Hindlimb muscle (tissue), 1 donor: ENCODE results near the gene GNG11. TPM values are rescaled to one million over a fixed set of nuclear protein-coding genes. Genes with fewer than 3 reads are reported as not detected.
A peak's percentile ranks its signal among the peaks of the same experiment; 100 is the strongest.
"Not testable (repeated sequence)": the region's sequence is repeated elsewhere in the genome, so short reads cannot be mapped to it uniquely, and the experiment has no call there.

Source experiments
- DNase-seq: peaks from one replicate; pipeline ENCODE4 v3.0.0-alpha.2; 2013
- polyA plus RNA-seq: library from polyadenylated mRNA; unstranded; fragments of 120-200 nt; gene quantifications from one replicate; pipeline ENCODE4 v1.2.1, GENCODE V29; 2013; ENCODE audit not compliant: insufficient read length

GNG11 gene
- polyA plus RNA-seq, result 24.7 TPM

- peak; percentile 86 for DNase-seq
These were observed at the start of gene GNG11 for GRCh38 chr7:93921607-93922566. GNG11 (plus strand) TSS chr7:93921735; CDS start chr7:93922138, 403 bp downstream.

DNA sequence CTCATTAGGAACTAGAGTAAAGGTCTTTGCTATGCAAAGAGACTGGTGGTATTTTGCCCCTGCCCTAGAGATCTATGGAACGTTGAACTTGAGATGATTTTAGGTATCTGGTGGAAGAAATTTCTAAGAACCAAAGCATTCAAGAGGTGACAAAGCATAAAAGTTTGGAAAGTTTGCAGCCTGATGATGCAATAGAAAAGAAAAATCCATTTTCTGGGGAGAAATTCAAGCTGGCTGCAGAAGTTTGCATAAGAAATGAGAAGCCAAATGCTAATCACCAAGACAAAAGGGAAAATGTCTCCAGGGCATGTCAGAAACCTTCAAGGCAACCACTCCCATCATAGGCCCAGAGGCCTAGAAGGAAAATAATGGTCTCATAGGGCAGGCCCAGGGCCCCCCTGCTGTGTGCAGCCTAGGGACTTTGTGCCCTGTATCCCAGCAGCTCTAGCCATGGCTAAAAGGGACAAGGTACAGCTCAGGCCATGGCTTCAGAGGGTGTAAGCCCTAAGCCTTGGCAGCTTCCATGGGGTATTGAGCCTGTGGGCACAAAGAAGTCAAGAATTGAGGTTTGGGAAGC, 47.4 kb upstream of the GNG11 start:
- DNase-seq, result no peak

GRCh38 chr7:93877742-93878141, 43.8 kb upstream of the GNG11 start:
- DNase-seq, result no peak

GRCh38 chr7:93879356-93879755, 42.2 kb upstream of the GNG11 start:
- no peak for DNase-seq

DNA sequence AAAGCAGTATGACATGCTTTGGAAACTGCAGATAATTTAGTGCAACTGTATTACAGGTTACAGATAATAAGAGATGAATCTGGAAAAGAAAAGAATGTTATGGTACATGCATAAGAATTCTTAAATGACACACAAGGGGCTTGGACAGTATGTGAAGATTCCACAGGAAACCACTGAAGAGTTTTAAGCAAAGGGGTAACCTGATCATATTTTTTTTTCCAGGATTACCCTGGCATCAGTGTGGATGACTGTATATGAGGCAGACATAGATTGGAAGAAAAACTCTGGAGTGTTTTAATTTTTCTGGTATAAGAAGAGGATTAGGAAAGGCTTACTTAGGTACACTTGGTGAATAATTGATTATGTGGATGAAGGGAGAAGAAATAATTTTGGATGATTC, 39.1 kb upstream of the GNG11 start:
- no peak for DNase-seq

DNA sequence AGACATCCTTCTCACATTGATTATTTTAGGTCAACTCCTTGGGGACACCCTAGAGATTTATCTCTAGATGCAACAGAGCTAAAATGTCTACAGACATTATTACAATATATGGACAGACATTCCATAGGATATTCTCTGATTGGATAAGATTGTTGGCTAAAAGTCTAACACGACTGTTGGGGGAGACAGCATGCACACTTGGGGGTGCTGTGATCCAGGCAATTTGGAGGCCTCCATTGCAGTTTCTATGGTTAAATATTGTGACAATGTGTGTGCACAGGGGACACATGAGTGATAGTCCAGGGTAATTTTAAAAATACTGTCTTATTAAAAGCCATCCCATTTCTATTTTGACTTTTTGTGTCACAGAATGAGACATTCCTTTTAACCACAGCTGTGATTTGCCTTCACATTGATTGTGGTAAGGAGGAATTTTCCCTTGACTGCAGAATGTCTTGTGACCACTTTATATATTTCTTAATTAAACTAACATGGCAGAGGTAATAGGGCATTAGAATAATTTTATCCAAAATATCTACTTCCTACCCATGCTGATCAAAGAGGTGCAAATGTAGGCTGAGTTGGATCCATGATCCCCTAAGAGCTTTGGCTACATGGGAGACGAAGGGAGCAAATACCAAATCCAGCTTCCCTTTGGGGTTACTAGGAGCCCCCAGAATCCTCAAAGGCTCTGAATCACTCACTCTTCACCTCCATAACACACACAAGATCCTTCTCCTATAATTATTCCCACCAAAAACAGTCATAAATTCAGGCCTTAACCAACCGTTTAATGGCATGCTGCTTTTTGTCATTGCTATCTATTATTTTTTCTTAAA, 38.2 kb upstream of the GNG11 start:
- no peak for DNase-seq

- no peak for DNase-seq
These were observed 37.6 kb upstream of the GNG11 start for GRCh38 chr7:93883917-93884345.

DNA sequence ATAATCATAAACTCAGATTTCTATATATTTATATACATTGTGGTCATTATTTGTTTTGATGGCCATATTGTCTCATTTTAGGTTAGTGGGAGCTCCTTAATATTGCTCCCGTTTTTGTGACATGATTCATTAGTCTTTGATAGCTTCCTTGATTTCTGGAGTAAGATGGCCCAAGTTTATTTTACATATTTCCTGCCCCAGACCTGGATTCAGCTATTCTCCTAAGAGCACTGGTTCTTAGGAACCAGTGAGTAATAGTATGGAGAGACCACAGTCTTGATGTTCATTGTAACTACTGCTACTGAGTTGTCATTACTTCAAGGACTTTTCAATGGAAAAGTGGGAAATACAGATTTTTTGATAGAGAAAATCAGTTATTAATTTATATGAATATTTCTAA, 37.0 kb upstream of the GNG11 start:
- DNase-seq, result no peak

DNA sequence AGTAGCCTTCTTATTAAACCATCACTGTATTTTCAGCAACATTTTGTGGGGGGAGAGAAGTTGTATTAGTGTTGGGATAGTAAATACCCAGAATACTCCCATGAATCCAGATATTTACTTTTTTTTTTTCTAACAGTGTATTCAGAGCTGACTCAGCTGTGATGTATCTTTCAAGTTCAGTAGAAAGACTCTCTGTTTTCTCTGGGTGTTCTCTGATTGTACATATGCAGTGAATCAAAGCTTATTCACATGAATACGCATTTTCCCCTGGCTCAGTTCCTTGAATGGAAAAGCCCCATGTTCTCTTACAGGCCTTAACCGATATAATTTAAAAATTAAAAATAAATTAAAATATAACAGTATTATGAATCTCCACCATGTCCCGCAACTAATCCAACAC, 32.3 kb upstream of the GNG11 start:
- DNase-seq, result no peak

DNA sequence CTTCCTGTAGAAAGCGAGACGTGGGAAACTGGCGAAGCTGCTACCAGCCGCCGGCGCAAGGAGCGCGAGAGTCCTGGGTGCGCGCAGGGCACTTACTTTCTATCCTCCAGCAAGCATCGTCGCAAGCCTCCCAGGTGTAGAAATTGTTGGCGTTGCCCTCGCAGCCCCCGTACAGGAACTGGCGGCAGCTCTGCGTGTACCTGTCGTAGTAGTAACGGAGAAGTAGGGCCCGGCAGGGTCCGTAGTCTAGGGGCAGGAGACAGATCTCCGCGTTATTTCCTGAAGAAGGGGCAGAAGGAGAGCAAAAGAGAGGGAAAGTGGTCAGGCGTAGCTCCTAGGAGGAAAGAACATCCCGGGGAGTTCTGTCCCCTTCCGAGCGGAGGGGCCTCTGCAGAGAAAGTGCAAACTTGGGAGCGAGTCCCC, 31.5 kb upstream of the GNG11 start:
- DNase-seq, result peak; percentile 36

GRCh38 chr7:93890464-93891068, 31.0 kb upstream of the GNG11 start, which contains the start of gene TFPI2:
TFPI2 (minus strand) TSS chr7:93890753; CDS start chr7:93890678, 75 bp downstream.
- peak; percentile 23 for DNase-seq

DNA sequence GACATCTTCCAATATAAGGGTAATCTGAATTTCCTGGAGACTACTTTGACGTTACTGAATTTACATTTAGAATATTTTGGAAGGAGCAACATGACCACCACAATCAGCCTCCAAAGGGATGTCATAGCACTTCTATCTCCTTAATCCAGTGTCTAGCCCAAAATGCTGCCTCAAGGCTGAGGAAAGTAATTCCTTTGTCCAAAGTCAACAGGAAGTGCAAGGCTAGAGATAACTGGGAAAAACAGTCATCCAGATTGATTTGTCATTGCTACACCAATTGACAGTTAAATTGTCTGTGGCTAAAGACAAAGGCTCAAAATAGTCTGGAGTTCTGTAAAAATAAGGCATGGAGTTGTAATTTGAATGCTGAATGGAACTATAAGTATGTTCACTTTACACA, 27.1 kb upstream of the GNG11 start:
- no peak for DNase-seq

DNA sequence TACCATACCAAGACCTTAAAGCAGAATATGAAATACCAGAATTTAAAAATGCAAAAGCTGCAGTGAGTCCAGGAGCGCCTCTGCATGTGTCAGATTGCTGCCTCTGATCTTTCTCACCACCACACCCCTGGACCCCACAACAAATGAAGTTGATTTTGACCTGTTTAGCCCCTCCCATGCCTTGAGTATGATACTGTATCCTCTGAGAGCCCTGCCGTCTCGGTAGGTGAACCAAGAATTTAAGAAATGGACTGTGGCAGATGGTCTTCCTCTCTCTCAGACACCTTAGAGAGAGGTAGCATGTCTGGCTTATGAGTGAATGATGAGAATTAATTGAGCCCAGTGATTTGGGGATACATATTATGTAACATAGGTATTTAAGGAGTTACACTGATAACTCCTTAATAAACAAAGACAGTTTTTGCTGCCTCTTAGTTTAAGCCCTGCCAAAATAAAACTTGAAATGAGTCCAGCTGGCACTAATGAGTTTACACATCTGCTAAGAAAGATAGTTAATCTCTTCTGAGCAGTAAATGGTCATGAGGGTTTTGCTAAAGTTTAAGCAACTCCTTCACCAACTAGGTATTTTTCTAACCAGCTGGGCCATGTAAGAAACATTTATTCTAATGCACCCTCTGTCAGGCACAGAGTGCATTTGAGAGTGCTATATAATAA, 26.4 kb upstream of the GNG11 start:
- no peak for DNase-seq

DNA sequence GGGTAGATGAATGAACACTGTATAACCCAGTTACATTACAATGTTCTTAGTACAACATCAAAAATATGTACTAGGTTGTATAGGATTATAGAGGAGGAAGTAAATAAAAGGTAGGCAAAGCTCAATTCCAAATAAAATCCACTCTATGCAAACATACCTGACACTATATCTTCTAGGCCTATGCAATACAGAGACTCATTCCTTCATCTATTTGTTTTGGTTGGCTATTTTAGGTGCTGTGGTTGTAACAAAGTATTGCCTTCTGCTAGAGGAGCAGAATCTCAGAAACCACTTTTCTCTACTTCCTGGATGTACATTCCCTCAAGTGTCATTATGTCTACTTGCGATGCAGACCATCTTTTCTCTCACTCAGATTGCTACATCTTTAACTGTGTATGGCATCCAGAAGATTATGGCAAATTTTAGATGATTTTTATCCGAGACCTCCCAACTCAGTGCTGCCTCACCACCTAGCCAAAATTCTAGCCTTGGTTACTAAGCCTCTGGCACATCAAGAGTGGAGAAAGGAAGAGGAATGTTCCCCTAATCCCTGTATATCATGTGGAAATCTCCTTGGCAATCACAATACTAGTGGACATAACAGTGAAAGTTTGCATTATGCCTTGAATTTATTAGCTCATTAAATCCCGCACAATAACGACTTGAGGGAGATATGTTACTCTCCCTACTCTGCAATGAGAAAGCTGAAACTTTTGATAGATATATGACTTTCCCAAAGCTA, 25.5 kb upstream of the GNG11 start:
- no peak for DNase-seq

DNA sequence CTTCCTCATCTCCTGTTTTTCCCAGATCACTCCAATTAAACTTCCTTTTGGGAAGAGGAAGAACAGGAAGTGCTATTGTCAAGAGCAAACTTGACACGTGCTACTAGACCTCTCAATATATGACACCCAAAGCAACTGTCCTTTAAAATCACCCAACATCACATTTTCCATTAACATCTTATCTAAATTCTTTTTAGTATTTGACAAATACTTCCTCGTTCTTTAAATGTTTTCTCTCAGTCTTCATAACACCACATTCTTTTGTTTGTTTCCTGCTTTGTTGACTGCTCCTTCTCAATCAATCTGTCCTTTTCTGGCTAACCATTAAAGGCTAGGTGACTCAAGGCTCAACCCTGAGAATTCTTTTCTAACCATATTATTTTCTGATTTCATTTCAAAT, 23.9 kb upstream of the GNG11 start:
- DNase-seq, result no peak

DNA sequence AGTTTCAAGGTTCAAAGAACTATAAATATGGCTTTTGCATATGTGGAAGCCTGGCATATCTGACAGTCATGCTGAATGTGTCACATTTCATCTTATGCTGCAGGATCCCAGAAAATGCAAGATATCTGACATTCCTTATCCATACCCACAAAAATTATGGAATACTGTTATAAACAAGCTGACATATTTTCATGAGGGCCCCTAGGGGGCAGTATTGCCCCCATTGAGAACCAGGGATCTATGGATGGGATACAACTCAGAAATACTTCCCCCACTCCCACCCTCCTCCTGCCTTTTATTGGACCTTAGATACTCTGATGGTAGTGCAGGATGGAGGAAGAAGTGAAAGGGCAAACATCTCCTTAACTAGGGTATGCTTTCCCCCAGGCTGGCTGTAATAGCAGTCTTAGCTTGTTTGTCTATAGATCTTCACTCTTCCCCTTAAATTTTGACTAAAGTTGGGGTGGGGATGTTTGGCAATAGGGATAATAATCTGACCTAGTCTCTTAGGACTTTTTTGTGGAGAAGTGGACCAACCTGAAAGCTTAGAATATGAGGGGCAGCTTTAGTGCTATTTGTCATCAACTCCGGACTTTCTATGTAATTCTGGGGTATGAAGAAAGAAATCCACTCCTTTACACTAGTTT, 18.6 kb upstream of the GNG11 start:
- DNase-seq, result peak; percentile 62

GRCh38 chr7:93906267-93906666, 15.3 kb upstream of the GNG11 start, which contains the start of gene GNGT1:
GNGT1 (plus strand) TSS chr7:93906567; CDS start chr7:93906747, 180 bp downstream.
- no peak for DNase-seq

DNA sequence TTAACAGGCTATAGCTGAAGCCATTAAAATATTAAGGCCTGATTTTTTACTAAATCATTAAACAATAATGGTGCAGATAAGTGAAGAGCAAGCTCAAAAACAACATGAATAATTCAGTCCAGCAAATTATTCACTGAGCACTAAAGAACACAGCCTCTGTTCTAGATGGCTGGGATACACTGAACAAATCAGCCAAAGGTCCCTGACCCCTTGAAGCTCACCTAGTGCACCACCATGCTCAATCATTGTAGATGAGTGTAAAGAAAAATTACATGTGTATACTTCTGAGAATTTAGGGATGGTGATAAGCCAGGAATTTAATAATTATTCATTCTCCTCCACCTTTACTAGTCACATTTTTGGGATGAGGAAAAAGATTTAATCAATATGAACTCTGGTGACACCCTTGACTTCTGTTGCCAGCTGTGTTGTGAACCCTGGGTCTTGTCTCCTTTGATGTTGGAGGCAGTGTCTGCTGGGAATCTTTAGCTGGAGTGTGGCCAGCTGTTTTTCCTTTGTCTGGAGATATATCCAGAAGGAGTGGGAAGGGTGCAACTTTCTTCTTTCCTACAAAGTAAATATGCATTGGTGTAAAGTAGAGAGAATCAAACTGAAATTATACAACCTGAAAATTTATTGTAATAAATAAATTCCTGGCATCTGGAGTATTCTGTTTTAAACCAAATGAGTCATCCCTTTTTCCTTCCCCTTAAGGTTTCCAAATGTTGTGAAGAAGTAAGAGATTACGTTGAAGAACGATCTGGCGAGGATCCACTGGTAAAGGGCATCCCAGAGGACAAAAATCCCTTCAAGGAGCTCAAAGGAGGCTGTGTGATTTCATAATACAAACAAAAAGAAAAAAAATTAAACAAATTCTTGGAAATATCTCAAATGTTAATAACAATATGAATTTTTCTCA, 11.2 kb upstream of the GNG11 start:
- DNase-seq, result no peak

DNA sequence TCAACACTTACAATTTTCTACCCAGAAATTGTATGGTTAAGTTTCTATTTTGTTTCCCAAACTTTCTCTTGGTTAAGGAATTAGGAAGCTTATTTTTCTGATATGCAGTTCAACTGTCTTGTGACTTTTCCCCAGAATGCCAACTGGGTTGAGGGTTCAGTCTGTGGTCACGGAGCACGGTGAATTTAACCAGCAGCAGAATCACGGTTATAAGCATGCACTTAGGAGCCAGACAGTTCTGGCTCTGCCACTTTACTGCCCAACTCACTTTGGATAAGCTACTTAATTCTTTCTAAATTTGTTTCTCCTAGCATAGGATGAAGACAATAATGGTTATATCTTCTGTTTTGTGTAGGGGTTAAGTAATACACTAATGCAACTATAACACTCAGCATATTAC, 10.3 kb upstream of the GNG11 start:
- DNase-seq, result not testable (repeated sequence)
